Measurements from ENCODE around the gene GGCX. TPM values are rescaled to one million over a fixed set of nuclear protein-coding genes. Genes with fewer than 3 reads are reported as not detected.

Gene GGCX
- total and polyA plus RNA-seq, 9 of the 15 experiments (the other 6 are each of a cell fraction or from before 2014, with no cell fraction given) = 14.4 to 47.1 (median 28.1) TPM

DNA sequence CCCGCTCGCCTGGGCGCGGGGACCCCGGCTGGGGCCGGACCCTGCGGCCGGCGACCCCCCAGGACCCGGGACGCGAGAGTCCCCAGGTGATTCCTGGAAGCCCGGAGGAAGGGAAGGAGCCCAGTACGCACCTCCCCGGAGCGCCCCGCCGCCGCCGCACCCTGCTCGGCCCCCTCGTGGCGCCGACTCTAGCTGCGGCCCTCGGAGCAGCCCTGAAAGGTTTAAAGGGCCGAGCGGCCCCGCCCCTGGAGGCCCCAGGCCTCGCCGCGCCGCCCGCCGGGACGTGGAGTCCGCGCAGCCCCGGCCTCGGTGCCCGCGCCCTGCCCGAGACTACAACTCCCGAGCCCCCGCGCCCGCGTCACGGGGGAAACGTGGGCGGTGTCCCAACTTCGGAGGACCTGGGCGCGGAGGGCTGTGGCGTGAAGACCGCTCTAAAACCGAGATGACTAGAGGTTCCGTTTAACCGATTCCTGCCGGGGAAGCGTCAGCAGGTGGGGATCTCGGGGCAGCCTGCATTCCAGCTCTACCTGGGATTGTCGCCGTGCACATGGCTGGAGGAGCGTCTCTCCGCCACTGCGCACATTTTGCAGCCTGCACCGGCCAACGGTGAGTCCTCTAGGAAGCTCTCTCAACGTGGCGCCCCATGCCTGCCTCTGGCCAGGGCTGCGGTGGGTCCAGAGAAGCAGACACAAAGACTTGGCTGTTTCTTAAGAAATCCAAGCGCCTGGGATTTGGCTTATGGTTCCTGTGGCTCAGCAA is 41.4 kb upstream of the GGCX start, which contains the start of gene TMEM150A (continued):
- TF ChIP-seq, protein P1, sequence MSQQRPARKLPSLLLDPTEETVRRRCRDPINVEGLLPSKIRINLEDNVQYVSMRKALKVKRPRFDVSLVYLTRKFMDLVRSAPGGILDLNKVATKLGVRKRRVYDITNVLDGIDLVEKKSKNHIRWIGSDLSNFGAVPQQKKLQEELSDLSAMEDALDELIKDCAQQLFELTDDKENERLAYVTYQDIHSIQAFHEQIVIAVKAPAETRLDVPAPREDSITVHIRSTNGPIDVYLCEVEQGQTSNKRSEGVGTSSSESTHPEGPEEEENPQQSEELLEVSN (IDR thresholded peaks at IDR 0.05; ENCODE audit: borderline replicate concordance in 1 of 2, extremely low read depth in 1 of 2, insufficient read depth in 1 of 2, insufficient read length in 1 of 2, low read depth in 1 of 2, low read length in 1 of 2, poor library complexity in 1 of 2, severe bottlenecking in 1 of 2) = peak; percentile 17 to 39
- TF ChIP-seq MTA1 (IDR thresholded peaks at IDR 0.05; ENCODE audit: borderline replicate concordance) (no peak), EGR1 (conservative IDR thresholded peaks at IDR 0.05) (peak; percentile 95), MYC (IDR thresholded peaks at IDR 0.05; ENCODE audit: low read depth, low read length) (peak; percentile 80), MYC (CRISPR knock-in tag; IDR thresholded peaks at IDR 0.05; ENCODE audit: borderline replicate concordance, low read depth) (peak; percentile 51; the same call in 1 of the 2 replicates), E2F3 (CRISPR knock-in tag; IDR thresholded peaks at IDR 0.05) (no peak), SIX5 (IDR thresholded peaks at IDR 0.05; ENCODE audit: borderline replicate concordance in 1 of 2, insufficient read depth in 1 of 2, low read depth in 1 of 2, low read length in 2 of 2) (peak; percentile 71 to 82), ZNF232 (CRISPR knock-in tag; IDR thresholded peaks at IDR 0.05) (0 out of 2 replicates have a peak, but pooled peaks have one; percentile 47), ASH1L (IDR thresholded peaks at IDR 0.05; ENCODE audit: borderline replicate concordance, low read depth, partially characterized antibody) (no peak), CBX5 (IDR thresholded peaks at IDR 0.05; ENCODE audit: borderline replicate concordance, low read depth) (no peak)
- TF ChIP-seq, protein P2, sequence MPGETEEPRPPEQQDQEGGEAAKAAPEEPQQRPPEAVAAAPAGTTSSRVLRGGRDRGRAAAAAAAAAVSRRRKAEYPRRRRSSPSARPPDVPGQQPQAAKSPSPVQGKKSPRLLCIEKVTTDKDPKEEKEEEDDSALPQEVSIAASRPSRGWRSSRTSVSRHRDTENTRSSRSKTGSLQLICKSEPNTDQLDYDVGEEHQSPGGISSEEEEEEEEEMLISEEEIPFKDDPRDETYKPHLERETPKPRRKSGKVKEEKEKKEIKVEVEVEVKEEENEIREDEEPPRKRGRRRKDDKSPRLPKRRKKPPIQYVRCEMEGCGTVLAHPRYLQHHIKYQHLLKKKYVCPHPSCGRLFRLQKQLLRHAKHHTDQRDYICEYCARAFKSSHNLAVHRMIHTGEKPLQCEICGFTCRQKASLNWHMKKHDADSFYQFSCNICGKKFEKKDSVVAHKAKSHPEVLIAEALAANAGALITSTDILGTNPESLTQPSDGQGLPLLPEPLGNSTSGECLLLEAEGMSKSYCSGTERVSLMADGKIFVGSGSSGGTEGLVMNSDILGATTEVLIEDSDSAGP (CRISPR knock-in tag; IDR thresholded peaks at IDR 0.05) = 0 out of 2 replicates have a peak, but pooled peaks have one; percentile 24
- TF ChIP-seq, protein P3, sequence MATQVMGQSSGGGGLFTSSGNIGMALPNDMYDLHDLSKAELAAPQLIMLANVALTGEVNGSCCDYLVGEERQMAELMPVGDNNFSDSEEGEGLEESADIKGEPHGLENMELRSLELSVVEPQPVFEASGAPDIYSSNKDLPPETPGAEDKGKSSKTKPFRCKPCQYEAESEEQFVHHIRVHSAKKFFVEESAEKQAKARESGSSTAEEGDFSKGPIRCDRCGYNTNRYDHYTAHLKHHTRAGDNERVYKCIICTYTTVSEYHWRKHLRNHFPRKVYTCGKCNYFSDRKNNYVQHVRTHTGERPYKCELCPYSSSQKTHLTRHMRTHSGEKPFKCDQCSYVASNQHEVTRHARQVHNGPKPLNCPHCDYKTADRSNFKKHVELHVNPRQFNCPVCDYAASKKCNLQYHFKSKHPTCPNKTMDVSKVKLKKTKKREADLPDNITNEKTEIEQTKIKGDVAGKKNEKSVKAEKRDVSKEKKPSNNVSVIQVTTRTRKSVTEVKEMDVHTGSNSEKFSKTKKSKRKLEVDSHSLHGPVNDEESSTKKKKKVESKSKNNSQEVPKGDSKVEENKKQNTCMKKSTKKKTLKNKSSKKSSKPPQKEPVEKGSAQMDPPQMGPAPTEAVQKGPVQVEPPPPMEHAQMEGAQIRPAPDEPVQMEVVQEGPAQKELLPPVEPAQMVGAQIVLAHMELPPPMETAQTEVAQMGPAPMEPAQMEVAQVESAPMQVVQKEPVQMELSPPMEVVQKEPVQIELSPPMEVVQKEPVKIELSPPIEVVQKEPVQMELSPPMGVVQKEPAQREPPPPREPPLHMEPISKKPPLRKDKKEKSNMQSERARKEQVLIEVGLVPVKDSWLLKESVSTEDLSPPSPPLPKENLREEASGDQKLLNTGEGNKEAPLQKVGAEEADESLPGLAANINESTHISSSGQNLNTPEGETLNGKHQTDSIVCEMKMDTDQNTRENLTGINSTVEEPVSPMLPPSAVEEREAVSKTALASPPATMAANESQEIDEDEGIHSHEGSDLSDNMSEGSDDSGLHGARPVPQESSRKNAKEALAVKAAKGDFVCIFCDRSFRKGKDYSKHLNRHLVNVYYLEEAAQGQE (IDR thresholded peaks at IDR 0.05; ENCODE audit: borderline replicate concordance) = peak; percentile 36; the same call in 1 of the 2 replicates
- TF ChIP-seq, protein P3 (CRISPR knock-in tag; IDR thresholded peaks at IDR 0.05; ENCODE audit: low read depth) = no peak; the same call in 1 of the 2 replicates
- TF ChIP-seq, protein P4, sequence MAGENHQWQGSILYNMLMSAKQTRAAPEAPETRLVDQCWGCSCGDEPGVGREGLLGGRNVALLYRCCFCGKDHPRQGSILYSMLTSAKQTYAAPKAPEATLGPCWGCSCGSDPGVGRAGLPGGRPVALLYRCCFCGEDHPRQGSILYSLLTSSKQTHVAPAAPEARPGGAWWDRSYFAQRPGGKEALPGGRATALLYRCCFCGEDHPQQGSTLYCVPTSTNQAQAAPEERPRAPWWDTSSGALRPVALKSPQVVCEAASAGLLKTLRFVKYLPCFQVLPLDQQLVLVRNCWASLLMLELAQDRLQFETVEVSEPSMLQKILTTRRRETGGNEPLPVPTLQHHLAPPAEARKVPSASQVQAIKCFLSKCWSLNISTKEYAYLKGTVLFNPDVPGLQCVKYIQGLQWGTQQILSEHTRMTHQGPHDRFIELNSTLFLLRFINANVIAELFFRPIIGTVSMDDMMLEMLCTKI (IDR thresholded peaks at IDR 0.05; ENCODE audit: partially characterized antibody) = no peak

Data from K562 (cell line).